ENCODE data around the gene PPM1L. TPM values are rescaled to one million over a fixed set of nuclear protein-coding genes. Genes with fewer than 3 reads are reported as not detected.

PPM1L gene
- total RNA-seq, 2 experiments from 2014 or later: 2.0 TPM

GRCh38 chr3:161051856-161052255, 295.8 kb downstream of the PPM1L start:
- Mint-ChIP-seq H3K36me3 (peaks cover 10% of the 10 kb centered on the region), H3K27ac (peak overlapping the region; percentile 21), H3K4me3 (no peak overlapping the region), H3K9me3 (peaks cover 4% of the 10 kb centered on the region), H3K4me1 (peaks cover 27% of the 10 kb centered on the region), H3K27me3 (no peaks in the 10 kb centered on the region)
- DNase-seq: peak; percentile 36

GRCh38 chr3:161054860-161055604, 299.0 kb downstream of the PPM1L start:
- peaks cover 3% of the 10 kb centered on the region for H3K36me3 Mint-ChIP-seq
- peaks cover 24% of the 10 kb centered on the region for H3K4me1 Mint-ChIP-seq
- H3K4me3 Mint-ChIP-seq: no peak overlapping the region
- no peaks in the 10 kb centered on the region for H3K9me3 Mint-ChIP-seq
- H3K27ac Mint-ChIP-seq: no peak overlapping the region
- no peaks in the 10 kb centered on the region for H3K27me3 Mint-ChIP-seq
- DNase-seq: no peak

- Mint-ChIP-seq H3K4me3 (no peak overlapping the region), H3K9me3 (no peaks in the 10 kb centered on the region), H3K27me3 (no peaks in the 10 kb centered on the region), H3K36me3 (peaks cover 7% of the 10 kb centered on the region), H3K4me1 (peaks cover 16% of the 10 kb centered on the region), H3K27ac (no peak overlapping the region)
- DNase-seq: no peak
These were observed 308.4 kb downstream of the PPM1L start for GRCh38 chr3:161064413-161064812.

- Mint-ChIP-seq H3K27ac (peak overlapping the region; percentile 84), H3K4me1 (peaks cover 33% of the 10 kb centered on the region), H3K4me3 (no peak overlapping the region), H3K36me3 (peaks cover 12% of the 10 kb centered on the region), H3K9me3 (no peaks in the 10 kb centered on the region), H3K27me3 (no peaks in the 10 kb centered on the region)
- DNase-seq: no peak
These were observed 310.9 kb downstream of the PPM1L start for GRCh38 chr3:161066930-161067329.

- H3K4me3 Mint-ChIP-seq: no peak overlapping the region
- peak overlapping the region; percentile 84 for H3K27ac Mint-ChIP-seq
- peaks cover 12% of the 10 kb centered on the region for H3K36me3 Mint-ChIP-seq
- no peak for DNase-seq
- H3K27me3 Mint-ChIP-seq: no peaks in the 10 kb centered on the region
- no peaks in the 10 kb centered on the region for H3K9me3 Mint-ChIP-seq
- peaks cover 36% of the 10 kb centered on the region for H3K4me1 Mint-ChIP-seq
These were observed 311.3 kb downstream of the PPM1L start for GRCh38 chr3:161067335-161067734.

- Mint-ChIP-seq H3K4me3 (no peak overlapping the region), H3K27ac (peak overlapping the region; percentile 84), H3K9me3 (no peaks in the 10 kb centered on the region), H3K27me3 (no peaks in the 10 kb centered on the region), H3K4me1 (peaks cover 46% of the 10 kb centered on the region), H3K36me3 (peaks cover 18% of the 10 kb centered on the region)
- no peak for DNase-seq
These were observed 313.6 kb downstream of the PPM1L start for GRCh38 chr3:161069511-161070251.

GRCh38 chr3:161070252-161070930, 314.4 kb downstream of the PPM1L start:
- no peaks in the 10 kb centered on the region for H3K9me3 Mint-ChIP-seq
- DNase-seq: no peak
- peak overlapping the region; percentile 10 for H3K4me3 Mint-ChIP-seq
- H3K27me3 Mint-ChIP-seq: no peaks in the 10 kb centered on the region
- peaks cover 46% of the 10 kb centered on the region for H3K4me1 Mint-ChIP-seq
- peak overlapping the region; percentile 84 for H3K27ac Mint-ChIP-seq
- peaks cover 18% of the 10 kb centered on the region for H3K36me3 Mint-ChIP-seq

GRCh38 chr3:161070980-161071663, 315.1 kb downstream of the PPM1L start:
- Mint-ChIP-seq H3K9me3 (no peaks in the 10 kb centered on the region), H3K36me3 (peaks cover 18% of the 10 kb centered on the region), H3K27ac (peak overlapping the region; percentile 87), H3K4me1 (peaks cover 46% of the 10 kb centered on the region), H3K4me3 (no peak overlapping the region), H3K27me3 (peaks cover under 1% of the 10 kb centered on the region)
- DNase-seq: no peak

GRCh38 chr3:161072211-161072621, 316.2 kb downstream of the PPM1L start:
- Mint-ChIP-seq H3K27me3 (peaks cover 5% of the 10 kb centered on the region), H3K4me3 (no peak overlapping the region), H3K27ac (peak overlapping the region; percentile 87), H3K4me1 (peaks cover 46% of the 10 kb centered on the region), H3K9me3 (no peaks in the 10 kb centered on the region), H3K36me3 (peaks cover 16% of the 10 kb centered on the region)
- no peak for DNase-seq

- H3K4me1 Mint-ChIP-seq: peaks cover 41% of the 10 kb centered on the region
- no peak for DNase-seq
- peaks cover 14% of the 10 kb centered on the region for H3K36me3 Mint-ChIP-seq
- H3K27me3 Mint-ChIP-seq: peaks cover 5% of the 10 kb centered on the region
- no peaks in the 10 kb centered on the region for H3K9me3 Mint-ChIP-seq
- peak overlapping the region; percentile 87 for H3K27ac Mint-ChIP-seq
- no peak overlapping the region for H3K4me3 Mint-ChIP-seq
These were observed 316.7 kb downstream of the PPM1L start for GRCh38 chr3:161072751-161073150.

- Mint-ChIP-seq H3K36me3 (peaks cover 14% of the 10 kb centered on the region), H3K4me3 (no peak overlapping the region), H3K27me3 (peaks cover 5% of the 10 kb centered on the region), H3K4me1 (peaks cover 43% of the 10 kb centered on the region), H3K9me3 (no peaks in the 10 kb centered on the region), H3K27ac (peak overlapping the region; percentile 87)
- DNase-seq: no peak
These were observed 317.1 kb downstream of the PPM1L start for GRCh38 chr3:161073181-161073580.

GRCh38 chr3:161081633-161082032, 325.6 kb downstream of the PPM1L start:
- H3K27ac Mint-ChIP-seq: peak overlapping the region; percentile 62
- peaks cover 30% of the 10 kb centered on the region for H3K4me1 Mint-ChIP-seq
- no peak overlapping the region for H3K4me3 Mint-ChIP-seq
- peaks cover 13% of the 10 kb centered on the region for H3K36me3 Mint-ChIP-seq
- H3K27me3 Mint-ChIP-seq: no peaks in the 10 kb centered on the region
- DNase-seq: no peak
- no peaks in the 10 kb centered on the region for H3K9me3 Mint-ChIP-seq

GRCh38 chr3:161082063-161082462, 326.0 kb downstream of the PPM1L start:
- Mint-ChIP-seq H3K4me3 (no peak overlapping the region), H3K4me1 (peaks cover 30% of the 10 kb centered on the region), H3K27me3 (no peaks in the 10 kb centered on the region), H3K27ac (peak overlapping the region; percentile 26), H3K9me3 (no peaks in the 10 kb centered on the region), H3K36me3 (peaks cover 13% of the 10 kb centered on the region)
- no peak for DNase-seq

- peaks cover 26% of the 10 kb centered on the region for H3K4me1 Mint-ChIP-seq
- H3K36me3 Mint-ChIP-seq: peaks cover 13% of the 10 kb centered on the region
- no peak overlapping the region for H3K4me3 Mint-ChIP-seq
- DNase-seq: no peak
- H3K27me3 Mint-ChIP-seq: no peaks in the 10 kb centered on the region
- H3K27ac Mint-ChIP-seq: no peak overlapping the region
- no peaks in the 10 kb centered on the region for H3K9me3 Mint-ChIP-seq
These were observed 327.1 kb downstream of the PPM1L start for GRCh38 chr3:161083131-161083530.

- Mint-ChIP-seq H3K27ac (no peak overlapping the region), H3K4me3 (no peak overlapping the region), H3K36me3 (peaks cover 13% of the 10 kb centered on the region), H3K27me3 (no peaks in the 10 kb centered on the region), H3K9me3 (no peaks in the 10 kb centered on the region), H3K4me1 (peaks cover 22% of the 10 kb centered on the region)
- DNase-seq: no peak
These were observed 328.2 kb downstream of the PPM1L start for GRCh38 chr3:161084277-161084676.
